Activated naive CD4-positive, alpha-beta T cell treated with anti-CD3 and anti-CD28 coated beads, Interleukin-2, amount 50 U/mL, for 16 hours (primary cell): ENCODE results near the gene CTNNA3.
"Not testable (repeated sequence)": the region's sequence is repeated elsewhere in the genome, so short reads cannot be mapped to it uniquely, and the experiment has no call there.

Source experiments
- DNase-seq: peaks from one replicate; pipeline ENCODE4 v3.0.0-alpha.2; 2020

The CTNNA3 gene

DNA sequence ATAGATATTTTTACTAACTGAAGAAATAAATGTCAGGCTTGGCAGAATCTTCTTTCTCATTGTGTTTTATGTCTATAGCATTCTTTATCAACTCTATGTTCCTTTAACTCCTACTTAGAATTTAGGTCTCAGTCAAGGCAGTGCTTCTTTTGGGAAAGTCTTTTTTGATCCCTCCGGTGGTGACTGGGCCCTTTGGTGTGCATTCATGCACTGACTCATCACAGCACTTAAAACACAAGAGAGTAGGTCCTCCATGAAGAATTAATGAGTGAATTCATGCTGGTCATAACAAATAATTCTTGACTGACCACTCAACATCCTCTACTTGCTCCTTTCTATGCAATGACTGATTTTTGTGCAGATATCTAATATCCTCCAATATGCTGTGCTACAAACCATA is 1229.0 kb downstream of the CTNNA3 start:
- DNase-seq: no peak

DNA sequence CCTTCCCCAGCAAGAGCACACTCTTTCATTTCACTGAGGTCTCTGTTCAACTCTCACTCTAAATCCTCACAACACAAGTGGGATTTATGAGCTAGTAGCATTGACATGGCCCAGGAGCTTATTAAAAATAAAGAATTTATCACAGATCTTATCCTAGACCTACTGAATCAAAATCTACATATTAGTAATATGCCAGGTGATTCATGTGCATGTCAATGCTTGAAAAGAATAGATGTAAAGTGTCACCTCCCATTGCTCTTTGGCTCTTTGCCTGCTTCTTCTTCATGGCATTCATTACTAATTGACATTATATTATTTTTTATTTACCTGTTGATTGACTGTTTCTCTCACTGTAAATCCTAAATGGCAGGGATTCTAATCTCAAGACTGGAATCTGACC is 1229.4 kb downstream of the CTNNA3 start:
- no peak for DNase-seq

DNA sequence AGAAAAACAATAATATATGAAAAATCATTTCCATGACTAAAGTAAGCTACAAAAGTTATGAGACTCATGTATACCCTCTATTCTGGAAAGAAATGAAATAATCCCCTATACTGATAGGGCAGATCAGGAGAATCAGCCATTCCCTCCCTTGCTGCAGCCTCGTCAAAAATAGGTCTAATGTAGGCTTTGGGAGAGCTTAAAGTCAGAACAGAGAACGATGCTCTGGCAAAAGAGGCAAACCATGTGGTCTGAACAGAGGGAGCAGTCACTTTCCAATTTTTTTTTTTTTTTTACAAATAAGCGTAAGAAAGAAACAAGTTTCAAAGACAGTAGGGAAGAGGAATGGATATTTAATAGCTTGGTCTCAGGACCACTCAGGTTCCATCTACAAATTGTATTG is 1232.4 kb downstream of the CTNNA3 start:
- no peak for DNase-seq

DNA sequence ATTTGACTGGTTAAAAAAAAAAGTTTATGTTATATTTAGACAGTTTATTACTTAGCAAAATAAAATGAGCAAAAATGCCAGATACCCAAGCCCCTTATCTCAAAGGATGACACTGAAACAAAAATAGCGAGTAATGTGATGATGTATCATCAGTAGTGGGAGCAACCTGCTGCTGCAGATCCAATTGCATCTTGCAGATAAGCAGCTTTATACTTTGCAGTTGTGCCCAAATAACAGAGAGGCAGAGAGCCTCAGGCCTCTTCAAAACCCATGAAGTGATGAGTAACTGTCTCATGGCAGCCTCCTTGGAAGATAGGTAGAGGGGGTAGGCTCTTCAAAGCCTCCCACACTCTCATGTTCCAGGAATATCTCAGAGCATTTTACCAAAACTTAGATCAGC is 1238.4 kb downstream of the CTNNA3 start:
- DNase-seq: no peak

DNA sequence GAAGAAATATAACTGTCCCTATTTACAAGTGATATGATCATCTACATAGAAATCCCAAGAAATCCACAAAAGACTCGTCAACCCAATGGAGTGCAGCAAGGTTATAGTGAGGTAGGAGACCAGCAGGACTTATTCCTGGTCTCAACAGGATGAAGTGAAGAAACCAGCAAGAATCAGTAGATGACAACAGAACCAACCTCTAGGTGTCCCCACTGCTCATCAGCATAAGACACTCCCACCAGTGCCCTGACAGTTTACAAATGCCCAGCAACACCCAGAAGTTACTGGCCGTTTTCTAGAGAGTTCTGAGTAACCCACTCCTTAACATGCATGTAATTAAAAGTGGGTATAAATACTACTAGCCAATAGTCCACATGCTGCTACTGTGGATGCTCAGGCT is 1240.7 kb downstream of the CTNNA3 start:
- DNase-seq: no peak

DNA sequence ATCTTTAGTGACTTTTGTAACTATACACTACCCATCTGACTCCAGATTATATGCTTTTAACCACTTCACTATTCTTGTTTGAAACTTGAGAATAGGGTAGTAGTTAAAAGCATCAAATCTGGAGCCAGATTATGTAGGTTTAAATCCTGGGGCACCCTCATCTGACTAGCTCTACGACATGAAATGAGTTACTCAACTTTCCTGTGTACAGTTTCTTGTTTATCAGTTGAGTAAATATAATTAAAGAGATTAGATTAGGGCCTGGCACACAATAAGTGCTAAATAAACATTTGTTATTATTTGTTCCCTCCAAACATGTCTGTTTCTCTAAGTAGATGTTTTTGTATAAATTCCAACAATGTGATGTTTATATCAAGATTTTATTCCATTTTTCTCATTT is 1255.4 kb downstream of the CTNNA3 start:
- DNase-seq: no peak

DNA sequence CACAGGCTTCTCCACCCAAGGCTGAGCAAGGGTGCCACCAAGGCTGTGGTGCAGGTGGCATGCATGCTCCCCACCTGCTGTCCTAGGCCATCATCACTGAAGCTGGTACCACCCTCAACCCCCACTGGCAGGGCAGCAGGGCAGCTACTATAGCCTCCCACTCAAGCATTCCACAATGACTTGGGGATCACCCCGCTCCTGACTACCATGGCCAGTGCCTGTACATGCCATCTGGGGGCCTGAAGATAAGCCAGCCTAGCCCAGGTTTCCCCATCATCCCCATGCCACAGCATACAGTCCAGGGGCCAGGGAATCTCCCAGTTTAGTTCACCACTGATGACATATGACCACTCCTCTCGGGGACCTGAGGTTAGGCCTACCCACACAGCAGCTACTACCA is 1281.1 kb downstream of the CTNNA3 start:
- DNase-seq: no peak

DNA sequence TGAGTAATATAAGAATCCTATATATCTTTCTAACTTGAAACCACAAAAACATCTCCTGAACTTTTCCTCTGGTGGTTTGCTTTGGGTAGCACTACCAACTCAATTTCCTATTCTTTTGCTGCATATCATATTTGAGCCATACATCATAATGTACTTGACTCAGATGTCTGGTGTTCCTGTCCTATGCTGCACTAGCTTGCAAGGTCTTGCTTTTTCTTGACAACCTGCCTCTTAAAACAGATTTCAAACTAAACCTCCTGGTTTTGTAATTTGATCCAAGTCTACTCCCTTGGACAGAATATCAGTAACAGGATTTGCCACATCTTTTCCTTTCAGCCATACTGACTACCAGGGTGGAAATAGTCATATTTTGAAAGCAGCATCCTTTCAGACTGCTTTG is 1290.4 kb downstream of the CTNNA3 start:
- DNase-seq: no peak

DNA sequence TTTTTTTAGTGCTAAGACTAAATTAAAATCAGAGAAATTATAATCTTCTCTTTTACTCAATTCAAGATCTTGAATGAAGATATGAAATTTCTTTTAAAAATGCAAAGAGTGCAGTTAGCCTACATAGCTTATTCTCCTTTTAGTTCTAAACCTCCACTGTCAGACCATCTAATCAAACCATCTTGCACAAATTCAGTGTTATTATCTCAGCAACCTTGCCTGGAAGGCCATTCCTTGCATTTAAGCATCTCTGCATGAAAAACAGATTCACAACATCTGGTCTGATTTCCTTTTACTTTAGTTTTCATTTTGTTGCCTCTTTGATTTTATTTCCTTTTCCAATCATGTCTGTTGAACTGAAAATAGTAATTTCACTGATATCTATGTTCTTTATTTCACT is 1297.3 kb downstream of the CTNNA3 start:
- no peak for DNase-seq

DNA sequence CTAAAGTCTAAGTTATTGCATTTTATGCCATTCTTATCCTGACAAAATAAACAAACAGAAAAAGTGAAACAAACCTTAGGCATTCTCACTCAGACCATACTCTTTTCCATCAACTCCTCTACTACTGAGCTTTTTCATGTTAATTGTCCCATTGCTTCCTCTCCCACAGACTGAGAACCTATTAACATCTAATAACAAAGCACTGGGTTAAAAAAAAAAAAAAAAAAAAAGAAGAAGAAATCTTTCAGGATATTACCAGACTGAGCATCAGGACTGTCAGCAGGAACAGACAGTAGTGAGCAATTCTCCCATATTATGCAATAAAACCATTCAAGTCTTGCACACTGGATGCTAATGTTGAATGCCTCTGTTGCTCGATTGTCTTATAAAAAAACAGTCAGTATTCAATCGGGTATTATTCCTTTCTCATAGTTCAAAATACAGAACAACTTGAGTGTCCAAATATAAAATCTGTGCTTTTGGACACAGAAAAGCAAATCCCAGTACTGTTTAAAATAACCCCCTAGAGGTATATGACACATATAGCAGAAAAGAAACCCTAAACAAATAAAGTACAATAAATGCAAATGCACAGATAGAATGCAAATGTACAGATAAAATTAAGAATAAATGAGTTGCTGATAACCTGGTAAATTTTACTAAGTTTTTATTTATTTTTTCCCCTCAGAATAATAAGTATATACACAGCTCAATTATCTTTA is 1301.5 kb downstream of the CTNNA3 start:
- no peak for DNase-seq

DNA sequence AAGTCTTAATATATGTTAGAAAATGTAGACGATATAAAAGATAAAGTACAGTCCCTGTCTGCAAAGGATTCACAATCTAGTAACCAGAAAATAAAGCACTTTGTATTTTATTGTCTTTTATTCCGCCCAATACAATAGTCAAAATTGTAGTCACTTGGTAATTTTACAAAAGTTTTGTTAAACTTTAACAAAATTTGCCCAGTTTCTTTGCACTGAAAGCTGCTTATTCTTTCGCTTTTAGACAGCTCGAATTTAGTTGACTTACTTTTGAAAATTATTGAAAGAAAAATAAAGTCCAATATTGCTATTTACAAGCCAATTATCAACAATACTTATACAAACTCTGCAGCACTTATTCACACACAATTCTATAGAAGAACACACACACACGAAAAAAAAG is 1305.1 kb downstream of the CTNNA3 start:
- no peak for DNase-seq

DNA sequence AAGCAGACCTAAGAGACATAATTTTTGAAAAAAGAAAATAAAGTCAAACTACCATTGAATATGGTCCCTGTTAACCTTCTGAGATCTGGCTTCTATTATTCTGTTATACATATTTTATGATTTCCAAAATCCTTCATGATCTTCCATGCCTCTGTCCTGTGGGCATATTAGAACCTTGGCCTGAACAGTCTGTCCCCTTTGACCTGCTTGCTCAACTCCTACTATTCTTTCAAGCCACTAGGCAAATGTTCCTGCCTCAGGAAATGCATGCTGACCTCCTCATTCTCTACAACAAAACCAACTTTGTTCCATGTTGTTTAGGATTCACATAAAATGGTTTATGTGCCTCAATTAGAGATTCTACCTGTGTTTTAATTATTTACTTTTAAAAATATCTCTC is 1315.0 kb downstream of the CTNNA3 start:
- no peak for DNase-seq

DNA sequence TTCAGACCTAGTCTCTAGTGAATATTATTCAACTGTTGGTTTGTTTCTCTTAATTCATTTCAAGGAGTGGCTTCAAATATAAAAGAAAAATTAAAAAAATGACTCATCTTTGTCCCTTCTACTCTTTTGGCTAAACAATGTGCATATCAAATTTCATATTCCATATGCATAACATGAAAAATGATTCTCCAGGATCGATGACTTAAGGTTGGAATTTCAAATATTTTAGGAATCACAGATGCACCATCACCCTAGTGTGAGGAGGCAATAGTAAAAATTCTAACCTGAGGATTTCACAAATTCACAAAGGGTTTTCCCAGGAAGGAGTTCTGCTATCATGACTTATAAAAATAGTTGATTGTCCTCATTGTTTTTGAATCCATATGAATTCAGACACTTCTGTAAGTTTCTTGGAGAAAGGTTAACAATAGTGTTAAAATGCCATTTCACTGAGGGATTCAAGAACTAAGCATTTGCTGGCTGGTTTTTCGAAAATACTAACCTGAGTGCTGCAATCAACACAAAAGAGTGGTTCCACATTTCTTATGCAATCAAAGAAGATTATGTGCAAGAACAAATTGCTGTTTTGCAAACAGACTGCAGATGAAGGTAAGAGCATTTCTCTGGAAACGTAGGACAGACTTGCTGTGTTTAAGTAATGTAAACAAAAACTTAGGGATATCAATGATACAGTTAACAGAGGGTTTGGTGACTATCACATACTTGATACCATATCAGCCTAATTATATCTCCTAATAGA is 1317.7 kb downstream of the CTNNA3 start:
- DNase-seq: no peak

DNA sequence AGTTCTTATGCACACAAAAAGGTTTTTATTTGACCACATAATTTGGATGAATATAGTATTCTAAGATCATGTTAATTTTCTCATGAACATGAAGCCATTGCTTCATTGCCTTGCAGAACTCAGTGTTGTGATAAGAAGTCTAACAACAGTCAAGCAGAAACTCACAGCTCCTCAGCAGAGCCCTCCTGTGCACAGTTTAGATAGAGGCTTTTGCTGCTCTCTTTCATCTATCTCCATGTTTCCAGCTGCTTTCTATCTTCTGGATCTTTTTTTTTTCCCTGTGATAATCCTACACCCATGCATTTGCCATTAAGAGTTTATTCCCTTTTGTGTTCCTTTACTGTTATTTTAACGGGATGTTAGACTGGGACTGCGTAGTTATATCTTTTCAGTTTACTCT is 1327.8 kb downstream of the CTNNA3 start:
- no peak for DNase-seq

DNA sequence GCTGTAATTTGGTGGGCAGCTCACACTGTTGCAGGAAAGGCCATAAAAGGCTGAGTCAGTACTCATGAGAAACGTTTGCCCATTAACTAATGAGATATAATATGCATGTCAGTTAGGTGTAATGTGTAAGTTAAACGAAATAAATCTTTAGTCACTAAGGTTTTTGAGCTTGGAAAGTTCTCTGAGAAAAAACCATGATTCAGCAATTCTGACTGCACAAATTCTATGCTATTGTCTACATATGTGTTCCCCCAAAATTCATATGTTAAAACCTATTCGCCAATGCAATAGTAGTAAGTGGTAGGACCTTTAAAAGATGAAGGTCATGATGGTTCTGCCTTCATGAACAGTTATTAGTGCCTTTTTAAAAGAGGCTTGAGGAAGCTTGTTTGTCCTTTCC is 1329.8 kb downstream of the CTNNA3 start:
- DNase-seq: no peak

DNA sequence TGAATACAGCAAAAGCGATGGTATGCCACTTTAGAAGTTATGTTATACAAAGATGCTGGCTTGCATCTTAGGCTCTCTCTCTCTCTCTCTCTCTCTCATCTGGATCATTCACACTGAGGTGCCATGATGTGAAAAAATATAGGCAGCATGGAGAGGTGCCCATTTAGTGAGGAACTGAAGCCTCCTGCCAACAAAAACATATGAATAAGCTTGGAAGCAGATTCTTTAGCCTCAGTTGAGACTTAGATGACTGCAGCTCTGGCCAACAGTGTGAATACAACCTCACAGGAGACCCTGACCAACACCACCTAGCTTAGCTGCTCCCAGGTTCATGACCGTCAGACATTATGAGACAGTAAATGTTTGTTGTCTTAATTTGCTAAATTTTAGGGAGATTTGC is 1330.3 kb downstream of the CTNNA3 start:
- DNase-seq: no peak

DNA sequence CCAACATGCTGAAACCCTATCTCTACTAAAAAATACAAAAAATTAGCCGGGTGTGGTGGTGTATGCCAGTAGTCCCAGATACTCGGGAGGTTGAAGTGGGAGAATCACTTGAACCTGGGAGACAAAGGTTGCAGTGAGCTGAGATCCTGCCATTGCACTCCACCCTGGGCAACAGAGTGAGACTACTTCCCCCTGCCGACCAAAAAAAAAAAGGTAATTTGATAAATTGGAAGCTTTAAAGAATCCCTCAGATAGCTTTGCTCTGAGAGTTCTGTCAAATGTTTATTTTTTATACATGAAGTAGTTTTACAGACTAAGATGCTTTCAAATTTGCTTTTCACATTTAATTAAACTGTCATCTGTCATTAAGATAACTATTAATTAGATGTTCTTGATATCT is 1333.5 kb downstream of the CTNNA3 start:
- no peak for DNase-seq

DNA sequence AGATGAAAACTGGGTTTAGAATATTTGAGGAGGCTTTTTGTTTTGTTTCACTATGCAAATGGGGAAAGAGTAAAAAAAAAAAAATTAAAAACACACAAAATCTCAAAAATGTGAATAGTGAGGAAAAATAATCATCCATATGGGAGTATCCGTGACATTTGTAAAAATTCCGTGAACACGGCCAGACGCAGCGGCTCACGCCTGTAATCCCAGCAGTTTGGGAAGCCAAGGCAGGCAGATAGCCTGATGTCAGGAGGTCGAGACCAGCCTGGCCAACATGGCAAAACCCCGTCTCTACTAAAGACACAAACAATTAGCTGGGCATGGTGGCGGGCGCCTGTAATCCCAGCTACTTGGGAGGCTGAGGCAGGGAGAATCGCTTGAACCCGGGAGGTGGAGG is 1342.2 kb downstream of the CTNNA3 start:
- DNase-seq: not testable (repeated sequence)

DNA sequence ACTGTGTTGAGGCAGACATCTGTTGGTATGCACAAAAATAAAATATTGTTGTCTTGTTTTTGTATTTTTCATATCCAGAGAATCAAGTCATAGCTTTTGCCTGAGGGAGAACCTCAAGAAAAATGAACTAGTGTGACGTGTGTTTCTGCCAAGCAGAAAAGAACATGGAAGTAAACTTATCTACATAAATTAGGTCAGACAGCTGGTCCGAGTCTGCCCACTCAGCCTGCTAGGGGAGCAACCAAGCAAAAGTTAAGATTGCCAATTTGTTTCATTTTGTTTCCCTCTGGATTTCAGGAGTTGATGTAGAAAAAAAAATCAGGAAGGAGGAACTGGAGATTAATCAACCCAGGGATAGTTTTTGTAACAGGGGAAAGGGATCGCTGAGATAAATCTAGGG is 1342.6 kb downstream of the CTNNA3 start:
- DNase-seq: no peak

DNA sequence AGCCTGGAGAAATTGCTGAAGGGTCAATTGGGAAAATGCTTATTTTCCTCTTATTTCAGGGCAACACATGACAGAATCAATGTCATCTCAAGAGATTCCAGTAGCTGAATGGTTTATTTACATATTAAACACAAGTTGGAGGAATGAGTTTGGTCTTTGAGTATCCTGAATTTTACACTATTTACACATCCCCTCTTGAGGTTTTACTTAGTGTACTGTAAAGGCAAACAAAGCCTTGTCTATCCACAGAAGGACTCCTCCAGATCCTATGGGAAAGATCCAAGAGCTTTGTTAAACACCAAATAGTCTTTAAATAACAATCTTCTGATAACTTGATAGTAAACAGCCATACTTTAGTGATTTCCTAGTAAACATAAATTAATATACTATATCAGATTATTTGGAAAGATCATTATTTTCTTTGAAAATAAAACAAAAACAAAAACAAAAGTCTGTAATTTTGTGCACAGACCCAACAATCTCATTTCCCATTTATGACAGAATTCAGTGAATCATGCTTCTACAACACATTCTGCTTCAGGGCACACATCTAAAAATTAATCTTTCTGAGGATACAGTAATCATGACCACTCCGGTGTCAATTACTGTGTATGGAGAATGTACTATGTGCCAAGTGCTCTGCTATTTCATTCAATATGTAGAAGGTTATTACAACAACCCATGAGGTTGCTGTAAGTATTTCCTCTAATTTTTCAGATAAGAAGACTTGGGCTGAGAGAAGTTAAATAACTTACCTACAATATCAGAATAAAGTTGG is 1345.2 kb downstream of the CTNNA3 start:
- DNase-seq: no peak

DNA sequence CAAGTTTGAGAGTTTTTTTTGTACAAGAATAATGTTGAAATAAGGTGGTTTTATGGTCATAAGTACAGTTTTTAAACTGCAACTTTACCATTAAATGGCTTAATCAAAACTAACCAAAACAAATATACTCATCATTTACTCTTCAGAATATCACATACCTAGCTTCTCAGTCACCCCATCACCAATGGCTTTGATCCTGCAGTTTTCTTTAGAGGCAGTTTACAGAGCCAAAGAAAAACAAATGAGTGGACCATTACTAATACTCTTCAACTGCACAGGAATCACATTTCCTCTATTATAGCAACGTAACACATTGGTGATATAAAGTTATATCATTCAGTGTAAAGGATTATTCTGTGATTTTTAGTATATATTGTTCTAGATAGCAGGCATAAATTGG is 1346.3 kb downstream of the CTNNA3 start:
- DNase-seq: no peak

DNA sequence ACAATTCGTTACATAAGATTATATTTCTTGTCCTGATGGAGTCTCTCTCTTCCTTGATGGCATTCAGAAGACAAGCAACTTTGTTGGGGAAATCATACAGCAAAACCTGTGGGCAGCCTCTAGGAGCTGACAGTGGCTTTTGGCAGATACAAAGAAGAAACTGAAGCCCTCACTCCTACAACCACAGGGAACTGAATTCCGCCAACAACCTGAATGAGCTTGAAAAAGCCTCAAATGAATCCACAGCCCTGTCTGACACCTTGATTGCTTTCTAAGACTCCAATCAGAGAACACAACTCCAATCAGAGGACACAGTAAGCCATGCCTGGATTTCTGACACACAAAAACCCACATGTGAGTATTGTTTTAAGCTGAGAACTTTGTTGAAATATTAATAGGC is 1346.9 kb downstream of the CTNNA3 start:
- DNase-seq: no peak

DNA sequence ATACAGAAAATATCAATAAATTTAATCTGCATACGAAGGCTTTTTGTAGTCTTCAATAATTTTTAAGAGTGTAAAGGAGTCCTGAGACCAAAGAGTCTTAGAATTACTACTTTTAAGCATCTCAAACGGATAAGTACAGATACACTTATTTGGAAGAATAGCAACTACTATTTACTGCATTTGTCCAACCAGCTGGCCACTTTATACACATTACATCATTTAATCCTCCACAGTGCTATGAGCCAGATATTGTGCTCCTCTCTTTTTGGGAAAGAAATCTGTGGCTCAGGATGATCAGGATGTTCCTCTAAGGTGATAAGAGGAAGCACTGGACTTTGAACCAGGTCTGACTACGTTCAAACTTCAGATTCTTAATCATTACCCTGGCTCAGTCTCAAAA is 1358.8 kb downstream of the CTNNA3 start:
- DNase-seq: no peak

DNA sequence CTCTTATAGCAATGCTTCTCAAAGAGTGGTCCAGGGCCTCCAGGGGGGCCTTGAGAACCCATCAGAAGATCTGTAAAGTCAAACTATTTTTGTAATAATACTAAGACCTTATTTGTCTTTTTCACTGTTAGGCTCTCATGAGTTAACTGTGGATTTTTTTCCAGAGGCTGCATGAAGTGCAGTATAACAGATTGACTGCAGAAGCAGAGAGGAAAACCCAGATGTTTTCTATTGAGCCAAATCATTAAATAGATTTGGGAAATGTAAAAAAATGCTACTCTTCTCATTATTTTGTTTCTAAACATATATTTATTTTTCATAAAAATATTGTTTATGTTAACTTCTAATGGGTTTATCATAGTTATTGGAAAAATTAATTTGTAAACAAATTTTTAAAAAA is 1359.2 kb downstream of the CTNNA3 start:
- DNase-seq: no peak
